ENCODE measurements around the gene LINC01488. TPM values are rescaled to one million over a fixed set of nuclear protein-coding genes. Genes with fewer than 3 reads are reported as not detected.
A peak's percentile ranks its signal among the peaks of the same experiment; 100 is the strongest.

Gene LINC01488
- polyA plus RNA-seq (2013, experiment 1 of 2): not detected
- not detected for polyA plus RNA-seq (2013, experiment 2 of 2)

DNA sequence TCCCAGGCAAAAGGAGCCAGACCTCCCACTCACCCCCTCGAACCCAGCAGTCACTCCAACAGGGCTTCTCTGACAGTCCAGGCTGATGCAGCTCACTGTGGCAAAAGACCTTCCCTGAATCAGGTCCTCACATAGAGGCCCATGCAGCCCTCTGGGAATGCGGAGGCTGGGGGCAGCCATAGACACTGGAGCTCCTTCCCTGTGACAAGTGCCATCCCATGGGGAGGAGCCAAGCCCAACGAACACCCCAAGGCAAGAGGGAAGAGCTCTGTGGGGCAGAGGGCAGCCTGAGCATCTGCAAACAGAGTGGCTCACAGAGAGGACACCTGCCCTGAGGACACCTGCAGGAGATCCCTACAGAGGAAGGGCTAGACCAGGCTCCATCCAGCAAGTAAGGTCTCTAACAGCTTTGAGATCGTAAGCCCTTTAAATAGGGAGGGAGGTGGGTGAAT, at the start of gene LINC01488:
LINC01488 (plus strand) TSS at position 271 of the 452 bp plus-strand sequence.
- H3K9me3 ChIP-seq (ENCODE audit: insufficient read depth, low read depth, low read length): no peaks in the 10 kb centered on the region
- H3K9ac ChIP-seq (ENCODE audit: low read depth, low read length): no peak within 1 kb of the TSS
- no peak within 1 kb of the TSS for H3K27ac ChIP-seq (ENCODE audit: low read depth, low read length)
- H3K4me1 ChIP-seq (ENCODE audit: insufficient read depth, low read length): peaks cover 17% of the 10 kb centered on the region
- WGBS: 88% methylated on average over 4 of the region's 4 CpGs
- H3K27me3 ChIP-seq (ENCODE audit: insufficient read depth, low read length): peaks cover 20% of the 10 kb centered on the region
- H3K36me3 ChIP-seq (ENCODE audit: insufficient read depth, low read length): no peaks in the 10 kb centered on the region
- H3K4me3 ChIP-seq (ENCODE audit: low read length): no peak within 1 kb of the TSS

DNA sequence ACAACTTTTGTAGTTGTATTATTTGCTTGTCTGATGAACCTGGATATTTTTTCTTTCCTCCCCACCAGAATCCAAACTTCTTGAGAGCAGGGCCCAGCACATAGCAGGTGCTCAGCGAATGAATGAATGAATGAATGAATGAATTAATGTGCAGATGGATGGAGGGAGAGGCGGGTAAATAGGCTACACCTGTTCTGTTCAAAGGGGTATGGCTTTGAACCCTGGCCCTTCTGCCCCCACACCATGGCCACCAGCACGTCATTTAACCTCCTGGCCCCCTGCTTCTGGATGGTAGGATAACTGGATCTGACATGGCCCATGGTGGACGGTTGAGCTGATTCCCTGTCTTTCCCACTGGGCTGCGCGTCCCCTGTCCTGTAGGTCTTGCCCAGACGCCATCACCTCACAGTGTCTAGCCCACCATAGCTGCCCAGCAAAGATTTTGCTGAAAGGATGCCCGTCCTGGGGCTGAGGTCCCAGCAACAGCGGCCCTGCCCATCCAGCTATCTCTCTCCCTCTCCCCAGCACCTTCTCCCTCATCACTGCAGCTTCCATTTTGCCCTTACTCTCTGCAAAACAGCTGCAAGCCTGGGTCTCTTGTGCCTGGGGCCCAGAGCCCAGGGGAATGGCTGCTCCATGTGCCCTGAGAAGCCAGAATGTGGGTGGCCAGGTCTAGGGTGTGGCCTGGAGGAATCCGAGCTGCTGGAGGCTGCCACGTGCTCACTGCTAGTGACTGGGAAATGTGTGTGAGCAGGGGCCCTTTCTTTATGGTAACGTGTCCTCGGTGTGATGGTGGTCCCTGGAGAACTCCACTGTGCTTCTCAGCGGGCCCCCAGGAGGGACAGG, 49.3 kb upstream of the LINC01488 start:
- Histone ChIP-seq H3K9me3 (ENCODE audit: insufficient read depth, low read depth, low read length) (no peaks in the 10 kb centered on the region), H3K4me3 (ENCODE audit: low read length) (no peak overlapping the region), H3K27ac (ENCODE audit: low read depth, low read length) (no peak overlapping the region), H3K27me3 (ENCODE audit: insufficient read depth, low read length) (no peaks in the 10 kb centered on the region), H3K4me1 (ENCODE audit: insufficient read depth, low read length) (peaks cover 23% of the 10 kb centered on the region), H3K9ac (ENCODE audit: low read depth, low read length) (no peak overlapping the region), H3K36me3 (ENCODE audit: insufficient read depth, low read length) (no peaks in the 10 kb centered on the region)
- WGBS: 90% methylated on average over 13 of the region's 14 CpGs

DNA sequence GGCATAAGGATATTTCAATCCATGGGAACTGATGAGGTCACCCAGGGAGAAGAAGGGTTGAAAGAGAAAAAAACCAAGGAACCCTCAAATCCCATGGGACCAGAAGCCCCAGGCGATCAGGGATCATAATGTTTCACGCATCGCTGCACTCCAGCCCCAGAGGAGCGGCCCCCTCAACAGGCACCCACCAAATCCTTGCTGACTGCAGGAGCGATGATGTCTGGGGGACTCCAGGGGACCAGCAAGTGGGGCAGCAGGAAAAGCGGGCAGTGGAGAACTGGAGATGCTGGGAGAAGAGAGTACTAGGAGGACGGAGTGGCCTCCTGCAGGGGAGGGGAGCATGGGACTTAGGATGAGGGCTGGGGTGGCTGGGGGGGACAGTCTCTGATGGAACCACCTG, 47.7 kb upstream of the LINC01488 start:
- 97% methylated on average over 7 of the region's 7 CpGs for WGBS

GRCh38 chr11:69434471-69434931, 47.0 kb upstream of the LINC01488 start:
- H3K4me1 ChIP-seq (ENCODE audit: insufficient read depth, low read length): peaks cover 45% of the 10 kb centered on the region
- no peaks in the 10 kb centered on the region for H3K9me3 ChIP-seq (ENCODE audit: insufficient read depth, low read depth, low read length)
- no peaks in the 10 kb centered on the region for H3K27me3 ChIP-seq (ENCODE audit: insufficient read depth, low read length)
- H3K9ac ChIP-seq (ENCODE audit: low read depth, low read length): no peak overlapping the region
- H3K27ac ChIP-seq (ENCODE audit: low read depth, low read length): peak overlapping the region; percentile 77; the same call in 1 of the 2 replicates
- no peak overlapping the region for H3K4me3 ChIP-seq (ENCODE audit: low read length)
- H3K36me3 ChIP-seq (ENCODE audit: insufficient read depth, low read length): no peaks in the 10 kb centered on the region
- WGBS: 42% methylated on average over 11 of the region's 11 CpGs

More for the DNA sequence above, 47.7 kb upstream of the LINC01488 start:
- Histone ChIP-seq H3K27ac (ENCODE audit: low read depth, low read length) (no peak overlapping the region), H3K27me3 (ENCODE audit: insufficient read depth, low read length) (no peaks in the 10 kb centered on the region), H3K9ac (ENCODE audit: low read depth, low read length) (no peak overlapping the region), H3K36me3 (ENCODE audit: insufficient read depth, low read length) (no peaks in the 10 kb centered on the region), H3K9me3 (ENCODE audit: insufficient read depth, low read depth, low read length) (no peaks in the 10 kb centered on the region), H3K4me1 (ENCODE audit: insufficient read depth, low read length) (peaks cover 38% of the 10 kb centered on the region), H3K4me3 (ENCODE audit: low read length) (no peak overlapping the region)

- no peak overlapping the region; the same call in 1 of the 2 replicates for H3K4me3 ChIP-seq (ENCODE audit: low read length)
- 0 out of 2 replicates have a peak, but pooled peaks cover 5% of the 10 kb centered on the region for H3K27me3 ChIP-seq (ENCODE audit: insufficient read depth, low read length)
- no peaks in the 10 kb centered on the region for H3K36me3 ChIP-seq (ENCODE audit: insufficient read depth, low read length)
- no peak overlapping the region; the same call in 1 of the 2 replicates for H3K27ac ChIP-seq (ENCODE audit: low read depth, low read length)
- WGBS: 58% methylated on average over 14 of the region's 15 CpGs
- peaks cover 46% of the 10 kb centered on the region for H3K4me1 ChIP-seq (ENCODE audit: insufficient read depth, low read length)
- H3K9me3 ChIP-seq (ENCODE audit: insufficient read depth, low read depth, low read length): no peaks in the 10 kb centered on the region
- H3K9ac ChIP-seq (ENCODE audit: low read depth, low read length): no peak overlapping the region
Measured at GRCh38 chr11:69435161-69435986, 46.1 kb upstream of the LINC01488 start.

DNA sequence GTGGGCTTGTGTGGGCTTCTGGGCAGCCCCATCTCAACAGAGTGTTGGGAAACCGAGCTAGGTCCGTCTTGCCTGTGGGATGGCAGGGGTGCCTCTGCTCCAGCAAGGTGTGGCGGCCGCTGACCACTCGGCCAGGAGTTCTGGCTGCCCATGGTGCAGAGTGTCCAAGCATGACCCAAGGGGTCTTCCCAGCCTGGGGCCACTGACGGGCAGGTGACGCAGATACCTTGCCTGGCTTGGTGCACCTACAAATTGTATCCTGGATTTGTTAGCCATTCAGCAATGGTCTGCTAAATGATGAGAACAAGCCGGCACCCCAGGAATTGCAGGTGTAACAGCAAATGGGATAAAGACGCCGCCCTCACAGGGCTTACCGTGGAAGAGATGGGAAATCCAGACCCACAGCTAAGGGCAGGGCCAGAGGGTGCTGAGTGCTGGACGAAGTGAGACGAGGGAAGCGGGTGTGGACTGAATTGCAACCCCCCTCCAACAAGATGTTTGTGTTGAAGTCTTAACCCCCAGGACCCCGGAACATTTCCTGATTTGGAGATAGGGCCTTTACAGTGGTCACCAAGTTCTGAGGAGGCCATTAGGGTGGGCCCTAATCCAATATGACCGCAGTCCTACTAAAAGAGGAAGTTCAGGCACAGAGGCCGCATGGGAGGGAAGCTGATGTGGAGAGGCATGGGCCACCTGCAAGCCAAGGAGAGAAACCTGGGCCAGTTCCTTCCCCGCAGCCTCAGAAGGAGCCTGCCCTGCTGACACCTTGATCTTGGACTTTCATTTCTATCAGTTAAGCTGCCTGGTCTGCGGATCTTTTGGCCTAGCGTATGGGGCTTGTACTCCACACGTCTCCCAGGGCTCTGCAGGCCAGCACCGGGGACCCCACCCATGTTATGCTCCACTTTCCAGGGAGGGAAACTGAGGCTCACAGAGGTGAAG, 45.2 kb upstream of the LINC01488 start:
- no peaks in the 10 kb centered on the region for H3K9me3 ChIP-seq (ENCODE audit: insufficient read depth, low read depth, low read length)
- peak overlapping the region; percentile 5; the same call in 1 of the 2 replicates for H3K27ac ChIP-seq (ENCODE audit: low read depth, low read length)
- no peak overlapping the region for H3K9ac ChIP-seq (ENCODE audit: low read depth, low read length)
- 0 out of 2 replicates have a peak, but pooled peaks cover 5% of the 10 kb centered on the region for H3K27me3 ChIP-seq (ENCODE audit: insufficient read depth, low read length)
- peaks cover 46% of the 10 kb centered on the region for H3K4me1 ChIP-seq (ENCODE audit: insufficient read depth, low read length)
- H3K36me3 ChIP-seq (ENCODE audit: insufficient read depth, low read length): no peaks in the 10 kb centered on the region
- no peak overlapping the region for H3K4me3 ChIP-seq (ENCODE audit: low read length)
- 92% methylated on average over 22 of the region's 22 CpGs for WGBS

DNA sequence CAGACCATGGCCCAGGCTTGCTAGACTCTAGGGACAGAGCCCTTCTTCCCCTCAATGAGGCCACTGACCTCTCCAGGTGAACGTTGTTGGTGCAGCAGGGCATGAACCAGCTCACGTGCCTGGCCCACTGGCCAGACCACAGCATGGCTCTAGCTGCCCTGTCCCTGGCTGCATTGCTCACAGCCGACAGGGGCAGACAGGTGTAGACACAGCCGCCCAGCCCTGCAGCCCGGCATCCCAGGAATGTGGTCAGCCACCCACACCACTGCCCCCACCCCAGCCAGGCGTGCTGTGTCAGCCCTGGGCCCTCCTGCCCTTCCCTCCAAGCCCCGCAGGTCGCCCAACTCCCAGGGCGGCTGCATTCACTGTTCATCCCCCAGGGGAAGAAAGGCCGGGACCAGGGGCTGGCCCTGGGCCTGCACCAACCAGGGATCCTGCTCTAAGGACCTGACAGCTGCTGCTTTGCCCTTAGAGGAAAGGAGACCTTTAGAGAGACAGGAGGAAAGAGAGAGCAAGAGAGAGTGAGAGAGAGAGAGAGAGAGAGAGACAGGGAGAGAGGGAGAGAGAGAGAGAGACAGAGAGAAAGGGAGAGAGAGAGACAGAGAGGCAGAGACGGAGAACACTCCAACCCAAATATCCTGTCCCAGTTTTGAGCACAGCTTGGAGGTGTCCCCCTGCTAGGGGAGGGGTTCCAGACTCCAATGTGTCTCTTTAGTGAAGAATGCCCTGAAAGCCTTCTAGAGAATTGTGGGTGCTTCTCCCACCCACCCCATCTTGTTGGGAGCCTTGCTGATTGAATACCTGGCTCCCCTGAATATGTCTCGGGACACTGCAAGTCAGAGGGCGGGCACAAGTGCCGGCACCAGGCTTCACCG, 44.2 kb upstream of the LINC01488 start:
- 0 out of 2 replicates have a peak overlapping the region, but pooled peaks have one; percentile 28 for H3K27ac ChIP-seq (ENCODE audit: low read depth, low read length)
- 50% methylated on average over 14 of the region's 15 CpGs for WGBS

DNA sequence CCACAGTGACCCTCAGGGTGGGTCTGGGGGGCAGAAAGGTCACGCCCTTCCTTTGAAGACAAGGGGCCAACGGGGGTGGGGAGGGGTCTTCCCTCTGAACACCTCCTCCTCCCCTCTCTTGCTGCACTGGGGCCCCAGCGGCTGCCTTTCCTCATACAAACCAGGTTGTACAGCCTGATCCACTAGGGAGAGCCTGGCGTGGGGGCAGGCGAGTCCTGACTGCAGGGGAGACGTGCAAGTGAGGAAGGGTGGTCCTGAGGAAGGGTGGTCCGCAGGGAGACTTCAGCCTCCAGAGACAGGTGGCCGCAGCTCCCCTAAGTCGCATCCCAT, 43.6 kb upstream of the LINC01488 start:
- H3K9me3 ChIP-seq (ENCODE audit: insufficient read depth, low read depth, low read length): no peaks in the 10 kb centered on the region
- H3K36me3 ChIP-seq (ENCODE audit: insufficient read depth, low read length): no peaks in the 10 kb centered on the region
- no peak overlapping the region for H3K4me3 ChIP-seq (ENCODE audit: low read length)
- WGBS: 88% methylated on average over 7 of the region's 9 CpGs
- H3K27me3 ChIP-seq (ENCODE audit: insufficient read depth, low read length): 0 out of 2 replicates have a peak, but pooled peaks cover 5% of the 10 kb centered on the region
- H3K27ac ChIP-seq (ENCODE audit: low read depth, low read length): no peak overlapping the region
- peaks cover 54% of the 10 kb centered on the region for H3K4me1 ChIP-seq (ENCODE audit: insufficient read depth, low read length)
- no peak overlapping the region for H3K9ac ChIP-seq (ENCODE audit: low read depth, low read length)

More for the DNA sequence above, 44.2 kb upstream of the LINC01488 start:
- 0 out of 2 replicates have a peak, but pooled peaks cover 5% of the 10 kb centered on the region for H3K27me3 ChIP-seq (ENCODE audit: insufficient read depth, low read length)
- no peak overlapping the region for H3K4me3 ChIP-seq (ENCODE audit: low read length)
- no peaks in the 10 kb centered on the region for H3K36me3 ChIP-seq (ENCODE audit: insufficient read depth, low read length)
- peaks cover 49% of the 10 kb centered on the region for H3K4me1 ChIP-seq (ENCODE audit: insufficient read depth, low read length)
- H3K9me3 ChIP-seq (ENCODE audit: insufficient read depth, low read depth, low read length): no peaks in the 10 kb centered on the region
- no peak overlapping the region; the same call in 1 of the 2 replicates for H3K9ac ChIP-seq (ENCODE audit: low read depth, low read length)

DNA sequence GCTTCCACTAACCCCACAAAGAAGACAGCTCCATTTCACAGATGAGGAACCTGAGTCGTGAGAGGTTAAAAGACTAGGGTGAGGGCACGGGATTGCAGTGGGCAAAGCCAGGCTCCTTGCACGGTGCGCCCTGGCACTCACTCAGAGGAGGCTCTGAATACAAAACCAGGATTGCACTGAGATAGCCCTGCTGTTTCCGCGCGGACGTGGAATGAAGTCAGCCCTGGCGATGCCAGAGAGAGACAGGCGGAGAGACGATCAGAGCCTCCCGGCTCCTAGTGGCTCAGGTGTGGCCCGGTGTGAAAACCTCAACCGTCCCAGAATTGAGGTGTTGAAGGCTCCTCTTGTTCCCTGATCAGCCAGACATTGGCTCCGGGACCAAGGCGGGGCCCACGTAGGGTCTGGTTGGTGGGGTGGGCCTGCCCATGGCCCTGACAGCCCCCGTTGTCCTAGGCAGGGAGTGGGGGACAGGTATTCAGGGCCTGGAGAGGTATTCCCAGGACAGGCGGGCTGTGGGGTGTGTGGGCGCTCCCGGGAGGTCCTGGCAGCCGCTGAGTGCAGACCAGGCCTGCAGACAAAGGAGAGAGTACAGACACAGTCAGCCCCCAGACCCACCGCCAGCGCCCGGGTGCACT, 43.1 kb upstream of the LINC01488 start:
- Histone ChIP-seq H3K4me3 (ENCODE audit: low read length) (no peak overlapping the region), H3K36me3 (ENCODE audit: insufficient read depth, low read length) (no peaks in the 10 kb centered on the region), H3K4me1 (ENCODE audit: insufficient read depth, low read length) (peaks cover 59% of the 10 kb centered on the region), H3K9me3 (ENCODE audit: insufficient read depth, low read depth, low read length) (no peaks in the 10 kb centered on the region), H3K9ac (ENCODE audit: low read depth, low read length) (peak overlapping the region; percentile 28; the same call in 1 of the 2 replicates), H3K27ac (ENCODE audit: low read depth, low read length) (peak overlapping the region; percentile 59; the same call in 1 of the 2 replicates), H3K27me3 (ENCODE audit: insufficient read depth, low read length) (0 out of 2 replicates have a peak, but pooled peaks cover 5% of the 10 kb centered on the region)
- WGBS: 71% methylated on average over 25 of the region's 25 CpGs

Data from HUES64 (cell line).